Right atrium auricular region (tissue), 2 donors: Measurements from ENCODE around the gene RNASE13. TPM values are rescaled to one million over a fixed set of nuclear protein-coding genes. Genes with fewer than 3 reads are reported as not detected.

Experiments used
- DNase-seq: peaks from one replicate; pipeline ENCODE4 v3.0.0-alpha.2; 2019; ENCODE audit warnings: low spot score
- H3K27ac ChIP-seq, 2 donors: fragments of 200-600 bp; sonication (generic); 1 replicate in 1 of 2; 2 replicates in 1 of 2; pipeline ENCODE4 v1.5.1; 2016 to 2019
- H3K27me3 ChIP-seq, 2 donors: fragments of 200-600 bp; sonication (generic); one replicate each; pipeline versions ENCODE4 v1.5.1 to v1.6.0; 2017 to 2019
- H3K36me3 ChIP-seq: fragments of 200-600 bp; sonication (generic); one replicate; pipeline ENCODE4 v1.5.1; 2016
- H3K4me1 ChIP-seq, 2 donors: fragments of 200-600 bp; sonication (generic); one replicate each; pipeline versions ENCODE4 v1.5.1 to v1.6.0; 2017 to 2019
- H3K4me3 ChIP-seq, 2 donors: fragments of 200-600 bp; sonication (generic); 1 replicate in 1 of 2; 2 replicates in 1 of 2; pipeline ENCODE4 v1.5.1; 2017 to 2019; ENCODE audit warnings: mild to moderate bottlenecking in 1 of 2, moderate library complexity in 1 of 2
- H3K9me3 ChIP-seq, 2 donors: fragments of 200-600 bp; sonication (generic); one replicate each; pipeline ENCODE4 v1.5.1; 2019
- CTCF ChIP-seq, 2 donors: fragments of 200-600 bp; sonication (generic); IDR thresholded peaks; one replicate each; pipeline ENCODE4 v1.5.1; 2019; ENCODE audit warnings: antibody characterized with exemption in 2 of 2
- total RNA-seq, 2 donors: library from RNA; depleted of rRNA; stranded (reverse); fragments of >200 nt; gene quantifications; one replicate each; pipeline ENCODE4 v1.1.0, GENCODE V29; 2016

The RNASE13 gene
- not detected for total RNA-seq

- Histone ChIP-seq H3K4me3 (no peak within 1 kb of the TSS), H3K4me1 (peaks cover 0 to 17% of the 10 kb centered on the region in 2 donors), H3K36me3 (no peaks in the 10 kb centered on the region), H3K27ac (no peak within 1 kb of the TSS), H3K9me3 (no peaks in the 10 kb centered on the region), H3K27me3 (no peaks in the 10 kb centered on the region)
- no peak for TF ChIP-seq CTCF (IDR thresholded peaks at IDR 0.05)
- DNase-seq: no peak
Observed at GRCh38 chr14:21034707-21035106, at the start of gene RNASE13. TSS of gene RNASE13 (minus strand) at chr14:21034807. CDS start at chr14:21034288, 519 bp downstream.

- H3K36me3 ChIP-seq: peaks cover 77% of the 10 kb centered on the region
- H3K27me3 ChIP-seq: no peaks in the 10 kb centered on the region
- H3K9me3 ChIP-seq: no peaks in the 10 kb centered on the region
- no peak overlapping the region for H3K4me3 ChIP-seq
- DNase-seq: no peak
- TF ChIP-seq CTCF (IDR thresholded peaks at IDR 0.05): no peak
- peaks cover 0 to 13% of the 10 kb centered on the region in 2 donors for H3K4me1 ChIP-seq
- H3K27ac ChIP-seq: no peak overlapping the region
Observed at GRCh38 chr14:21084396-21084795, 49.8 kb upstream of the RNASE13 start.

- Histone ChIP-seq H3K27ac (no peak overlapping the region), H3K27me3 (no peaks in the 10 kb centered on the region), H3K9me3 (no peaks in the 10 kb centered on the region), H3K36me3 (peaks cover 78% of the 10 kb centered on the region), H3K4me3 (no peak overlapping the region), H3K4me1 (peaks cover 0 to 13% of the 10 kb centered on the region in 2 donors)
- DNase-seq: no peak
- TF ChIP-seq CTCF (IDR thresholded peaks at IDR 0.05): no peak
Observed at GRCh38 chr14:21083565-21084325, 49.1 kb upstream of the RNASE13 start.

- TF ChIP-seq CTCF (IDR thresholded peaks at IDR 0.05): no peak
- peaks cover 91% of the 10 kb centered on the region for H3K36me3 ChIP-seq
Observed at GRCh38 chr14:21081521-21082142, 47.0 kb upstream of the RNASE13 start.

GRCh38 chr14:21078726-21079125 is 44.1 kb upstream of the RNASE13 start:
- no peak for DNase-seq
- Histone ChIP-seq H3K4me1 (no peaks in the 10 kb centered on the region), H3K9me3 (no peaks in the 10 kb centered on the region), H3K27ac (no peak overlapping the region), H3K27me3 (no peaks in the 10 kb centered on the region), H3K4me3 (no peak overlapping the region), H3K36me3 (peaks cover 80% of the 10 kb centered on the region)
- no peak for TF ChIP-seq CTCF (IDR thresholded peaks at IDR 0.05)

More at GRCh38 chr14:21081521-21082142, 47.0 kb upstream of the RNASE13 start:
- Histone ChIP-seq H3K9me3 (no peaks in the 10 kb centered on the region), H3K4me1 (peaks cover 0 to 9% of the 10 kb centered on the region in 2 donors), H3K27ac (no peak overlapping the region), H3K27me3 (no peaks in the 10 kb centered on the region), H3K4me3 (no peak overlapping the region)
- no peak for DNase-seq
